GM12865 (cell line): Measurements from ENCODE around the gene ITSN2.

Experiments used
- DNase-seq: peaks from one replicate; pipeline ENCODE4 v3.0.0; 2010; ENCODE audit warnings: low read depth
- H3K4me3 ChIP-seq: 2 replicates; pipeline ENCODE4 v1.5.1; 2011; ENCODE audit warnings: mild to moderate bottlenecking, low read depth, low read length, control low read depth
- TF ChIP-seq, protein P1 (sequence below): IDR thresholded peaks from 2 replicates; pipeline ENCODE4 v1.5.1; 2011; ENCODE audit warnings: low read length, control low read depth, low read depth, inconsistent platforms; ENCODE audit not compliant: insufficient read depth; ENCODE audit errors: missing control alignments

ITSN2 gene

DNA sequence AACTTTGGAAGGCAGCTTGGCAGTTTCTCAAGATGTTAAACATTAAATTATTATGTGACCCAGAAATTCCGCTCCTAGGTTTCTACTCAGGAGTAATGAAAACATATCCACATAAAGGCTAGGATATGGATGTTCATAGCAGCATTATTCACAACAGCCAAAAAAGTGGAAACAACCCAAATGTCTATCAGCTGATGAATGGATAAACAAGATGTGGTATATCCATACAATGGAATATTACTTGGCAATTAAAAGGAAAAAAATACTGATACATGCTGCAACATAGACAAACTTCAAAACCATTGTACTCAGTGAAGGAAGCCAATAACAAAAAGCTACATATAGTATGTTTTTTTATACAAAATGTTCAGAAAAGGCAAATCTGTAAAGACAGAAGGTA is 197.8 kb downstream of the ITSN2 start:
- DNase-seq, result no peak
- no peak overlapping the region for H3K4me3 ChIP-seq
- TF ChIP-seq, protein P1, sequence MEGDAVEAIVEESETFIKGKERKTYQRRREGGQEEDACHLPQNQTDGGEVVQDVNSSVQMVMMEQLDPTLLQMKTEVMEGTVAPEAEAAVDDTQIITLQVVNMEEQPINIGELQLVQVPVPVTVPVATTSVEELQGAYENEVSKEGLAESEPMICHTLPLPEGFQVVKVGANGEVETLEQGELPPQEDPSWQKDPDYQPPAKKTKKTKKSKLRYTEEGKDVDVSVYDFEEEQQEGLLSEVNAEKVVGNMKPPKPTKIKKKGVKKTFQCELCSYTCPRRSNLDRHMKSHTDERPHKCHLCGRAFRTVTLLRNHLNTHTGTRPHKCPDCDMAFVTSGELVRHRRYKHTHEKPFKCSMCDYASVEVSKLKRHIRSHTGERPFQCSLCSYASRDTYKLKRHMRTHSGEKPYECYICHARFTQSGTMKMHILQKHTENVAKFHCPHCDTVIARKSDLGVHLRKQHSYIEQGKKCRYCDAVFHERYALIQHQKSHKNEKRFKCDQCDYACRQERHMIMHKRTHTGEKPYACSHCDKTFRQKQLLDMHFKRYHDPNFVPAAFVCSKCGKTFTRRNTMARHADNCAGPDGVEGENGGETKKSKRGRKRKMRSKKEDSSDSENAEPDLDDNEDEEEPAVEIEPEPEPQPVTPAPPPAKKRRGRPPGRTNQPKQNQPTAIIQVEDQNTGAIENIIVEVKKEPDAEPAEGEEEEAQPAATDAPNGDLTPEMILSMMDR, result no peak

DNA sequence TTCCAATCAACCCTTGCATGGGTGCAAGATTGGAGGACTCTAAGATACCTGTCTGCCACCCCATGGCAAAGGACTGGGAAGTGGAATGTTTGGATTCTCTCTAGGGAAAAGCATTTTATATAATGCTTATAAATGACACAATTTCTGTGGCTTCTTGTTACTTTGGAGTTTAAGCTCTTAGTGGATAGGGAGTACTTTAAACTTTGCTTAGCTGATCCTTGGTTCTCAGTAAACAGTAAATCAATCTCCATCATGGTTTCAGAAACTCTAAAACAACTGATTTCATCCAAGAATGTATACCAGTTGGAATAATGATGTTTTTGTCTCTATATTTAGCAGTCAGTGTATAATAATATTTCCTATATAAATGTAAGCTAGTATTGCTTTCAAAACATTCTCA is 199.6 kb downstream of the ITSN2 start:
- TF ChIP-seq, protein P1, result no peak
- no peak for DNase-seq
- H3K4me3 ChIP-seq, result no peak overlapping the region

DNA sequence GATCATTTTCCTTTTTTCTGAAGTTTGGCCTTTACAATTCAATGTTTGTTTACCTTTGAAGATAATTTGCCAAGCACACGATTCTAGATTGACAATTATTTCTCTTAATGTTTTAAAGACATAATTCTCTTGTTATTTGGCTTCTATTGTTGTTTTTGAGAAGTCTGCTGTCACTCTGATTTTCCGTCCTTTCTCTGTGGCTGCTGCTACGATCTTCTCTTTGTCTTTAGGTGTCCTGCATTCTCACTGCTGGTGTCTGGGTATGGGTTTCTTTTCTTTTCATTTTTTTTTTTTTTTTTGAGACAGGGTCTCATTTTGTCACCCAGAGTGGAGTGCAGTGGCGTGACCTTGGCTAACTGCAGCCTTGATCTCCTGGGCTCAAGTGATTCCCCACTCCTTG is 200.6 kb downstream of the ITSN2 start:
- TF ChIP-seq, protein P1, result no peak
- H3K4me3 ChIP-seq, result no peak overlapping the region
- DNase-seq, result no peak

DNA sequence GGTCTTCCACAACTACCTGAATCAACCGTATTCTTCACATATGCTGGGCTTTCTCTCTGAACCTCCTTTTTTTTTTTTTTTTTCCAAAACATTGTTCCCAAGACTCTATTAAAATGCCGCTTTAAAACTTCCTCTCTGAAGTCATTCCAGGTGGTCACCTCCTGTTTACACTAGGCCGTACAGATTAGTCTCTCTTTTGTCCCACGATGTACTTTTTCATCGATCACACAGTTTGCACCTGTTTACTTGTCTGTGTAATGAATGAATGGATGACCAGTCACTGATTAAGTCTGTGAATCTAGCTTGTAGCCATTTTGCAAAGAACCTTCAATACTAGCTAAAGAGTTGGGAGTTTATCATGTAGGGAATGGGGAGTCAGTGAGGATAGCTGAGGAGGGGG is 202.2 kb downstream of the ITSN2 start:
- TF ChIP-seq, protein P1, result no peak
- DNase-seq, result no peak
- no peak overlapping the region for H3K4me3 ChIP-seq

DNA sequence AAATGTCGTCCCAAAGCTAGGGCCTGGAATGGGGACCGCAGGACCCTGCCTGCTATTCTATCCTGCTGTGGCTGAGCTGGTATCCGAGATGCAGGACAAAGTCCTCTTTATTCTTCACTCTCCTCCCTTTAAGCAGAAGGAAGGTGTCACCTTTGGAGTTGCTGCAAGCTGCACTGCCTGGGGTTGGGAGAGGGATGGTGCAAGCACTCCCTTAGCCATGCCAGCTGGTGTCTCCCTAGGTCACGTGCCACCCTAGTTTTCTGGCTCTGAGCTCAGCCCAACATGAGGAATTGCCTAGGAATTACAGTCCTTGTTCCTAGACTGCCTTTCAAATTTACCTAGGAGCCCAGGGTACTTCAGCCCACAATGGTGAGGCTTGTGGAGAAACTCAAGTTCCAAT is 206.9 kb downstream of the ITSN2 start:
- TF ChIP-seq, protein P1, result no peak

More for the DNA sequence above, 206.9 kb downstream of the ITSN2 start:
- no peak overlapping the region for H3K4me3 ChIP-seq
- DNase-seq, result no peak
